SK-N-SH (cell line): ENCODE results near the gene PRF1. TPM values are rescaled to one million over a fixed set of nuclear protein-coding genes. Genes with fewer than 3 reads are reported as not detected.

Experiments
- CTCF ChIA-PET: fragments of 300-600, 350-600 bp; formaldehyde crosslinking; extraction: SDS; loops from one replicate; lab custom pipeline; 2021; lab: Yijun Ruan, JAX
- POLR2A ChIA-PET: fragments of 350-600 bp; sonication (Branson Sonifier 250); formaldehyde crosslinking; extraction: SDS; loops from one replicate; lab custom pipeline; 2020; ENCODE audit warnings: antibody characterized with exemption, inconsistent platforms; lab: Yijun Ruan, JAX
- DNase-seq: peaks from one replicate; pipeline ENCODE4 v3.0.0; 2012
- H2AFZ ChIP-seq: fragments of 200-600 bp; sonication (generic); 2 replicates; pipeline ENCODE4 v1.8.1; 2016; ENCODE audit warnings: antibody characterized with exemption, mild to moderate bottlenecking, low read depth
- H3F3A ChIP-seq: fragments of 200-600 bp; sonication (generic); replicated peaks from 2 replicates; pipeline ENCODE3; 2016; ENCODE audit warnings: antibody characterized with exemption, mild to moderate bottlenecking; ENCODE audit not compliant: insufficient read depth
- H3K27ac ChIP-seq, 2 experiments: fragments of 200-500 bp in 1 of 2; fragments of 200-600 bp in 1 of 2; sonication (Bioruptor generic) in 1 of 2; sonication (generic), shearing (Covaris generic) in 1 of 2; 2 replicates each; pipeline versions ENCODE4 v1.5.1 to v1.6.1; 2014 to 2016; ENCODE audit warnings: low read depth in 2 of 2, inconsistent platforms in 1 of 2, low read length in 1 of 2, mild to moderate bottlenecking in 1 of 2, mixed read lengths in 1 of 2
- H3K27me3 ChIP-seq: fragments of 200-600 bp; sonication (generic), shearing (Covaris generic); 2 replicates; pipeline ENCODE4 v1.6.1; 2016; ENCODE audit warnings: mixed run types; ENCODE audit not compliant: insufficient read depth
- H3K36me3 ChIP-seq, 2 experiments: fragments of 200-500 bp in 1 of 2; fragments of 200-600 bp in 1 of 2; sonication (Bioruptor generic) in 1 of 2; sonication (generic) in 1 of 2; replicated peaks in 1 of 2; 2 replicates each; pipeline versions ENCODE3 to v1.5.1; 2014 to 2016; ENCODE audit warnings: low read length in 1 of 2, mild to moderate bottlenecking in 1 of 2; ENCODE audit not compliant: insufficient read depth in 2 of 2, control insufficient read depth in 1 of 2
- H3K4me1 ChIP-seq, 2 experiments: fragments of 200-500 bp in 1 of 2; fragments of 200-600 bp in 1 of 2; sonication (Bioruptor generic) in 1 of 2; sonication (generic), shearing (Covaris generic) in 1 of 2; 2 replicates each; pipeline versions ENCODE4 v1.5.1 to v1.6.1; 2014 to 2016; ENCODE audit warnings: low read depth in 1 of 2, low read length in 1 of 2, mixed run types in 1 of 2; ENCODE audit not compliant: insufficient read depth in 2 of 2, control insufficient read depth in 1 of 2
- H3K4me2 ChIP-seq: fragments of 200-600 bp; sonication (generic), shearing (Covaris generic); 2 replicates; pipeline ENCODE4 v1.6.1; 2017; ENCODE audit warnings: mixed run types
- H3K4me3 ChIP-seq, 2 experiments: fragments of 200-500 bp in 1 of 2; fragments of 200-600 bp in 1 of 2; sonication (Bioruptor generic) in 1 of 2; sonication (generic), shearing (Covaris generic) in 1 of 2; 2 replicates each; pipeline versions ENCODE4 v1.5.1 to v1.8.1; 2014 to 2016; ENCODE audit warnings: low read depth in 2 of 2, inconsistent platforms in 1 of 2, low read length in 1 of 2, mild to moderate bottlenecking in 1 of 2, mixed read lengths in 1 of 2, moderate library complexity in 1 of 2
- H3K79me2 ChIP-seq: fragments of 200-600 bp; sonication (generic); 2 replicates; pipeline ENCODE4 v1.8.1; 2017; ENCODE audit warnings: mild to moderate bottlenecking; ENCODE audit not compliant: insufficient read depth
- H3K9ac ChIP-seq: fragments of 200-600 bp; sonication (generic); 2 replicates; pipeline ENCODE4 v1.6.1; 2017; ENCODE audit warnings: mixed run types
- H3K9me2 ChIP-seq: fragments of 200-600 bp; sonication (generic); 2 replicates; pipeline ENCODE4 v1.6.1; 2017; ENCODE audit warnings: mixed run types
- H3K9me3 ChIP-seq: fragments of 200-600 bp; sonication (generic); 2 replicates; pipeline ENCODE4 v1.6.1; 2017; ENCODE audit warnings: mixed run types, mild to moderate bottlenecking, moderate library complexity
- H4K20me1 ChIP-seq: fragments of 200-600 bp; sonication (generic); 2 replicates; pipeline ENCODE4 v1.6.1; 2017; ENCODE audit warnings: mild to moderate bottlenecking, mixed run types; ENCODE audit not compliant: insufficient read depth
- CHD2 ChIP-seq: fragments of 150-350 bp; IDR thresholded peaks from 2 replicates; pipeline ENCODE4 v1.6.1; 2018; ENCODE audit warnings: low read length; ENCODE audit not compliant: partially characterized antibody
- ELF1 ChIP-seq: IDR thresholded peaks from 2 replicates; pipeline ENCODE4 v1.4.0; 2012
- EP300 ChIP-seq, 2 experiments: IDR thresholded peaks; 2 replicates each; pipeline versions ENCODE4 v1.4.0 to v1.6.1; 2012; ENCODE audit warnings: borderline replicate concordance in 1 of 2, low read depth in 1 of 2, low read length in 1 of 2
- EZH2phosphoT487 ChIP-seq: fragments of 200-600 bp; sonication (generic); IDR thresholded peaks from 2 replicates; pipeline ENCODE4 v1.6.1; 2017; ENCODE audit warnings: low read depth, mixed run types, mild to moderate bottlenecking, antibody characterized with exemption, moderate library complexity, borderline replicate concordance
- FOSL2 ChIP-seq: IDR thresholded peaks from 2 replicates; pipeline ENCODE4 v1.4.0; 2012; ENCODE audit warnings: low read depth, mild to moderate bottlenecking, moderate library complexity, borderline replicate concordance
- FOXJ3 ChIP-seq: sonication (generic); formaldehyde crosslinking; IDR thresholded peaks from 2 replicates; pipeline ENCODE4 v1.5.1; 2020; ENCODE audit warnings: mild to moderate bottlenecking, missing genetic modification reagents
- FOXM1 ChIP-seq: IDR thresholded peaks from 2 replicates; pipeline ENCODE4 v1.4.0; 2012; ENCODE audit warnings: low read depth, mild to moderate bottlenecking
- GATA2 ChIP-seq: sonication (generic); formaldehyde crosslinking; IDR thresholded peaks from 2 replicates; pipeline ENCODE4 v1.5.0; 2020; ENCODE audit warnings: mild to moderate bottlenecking, missing genetic modification reagents
- POLR2AphosphoS5 ChIP-seq: IDR thresholded peaks from 2 replicates; pipeline ENCODE4 v1.6.1; 2012; ENCODE audit warnings: low read depth, low read length
- RAD21 ChIP-seq: IDR thresholded peaks from 2 replicates; pipeline ENCODE4 v1.6.1; 2012; ENCODE audit warnings: mild to moderate bottlenecking, low read length
- RXRA ChIP-seq: IDR thresholded peaks from 2 replicates; pipeline ENCODE4 v1.4.0; 2012; ENCODE audit warnings: low read depth, mild to moderate bottlenecking, borderline replicate concordance
- SIN3A ChIP-seq: IDR thresholded peaks from 2 replicates; pipeline ENCODE4 v1.6.1; 2012; ENCODE audit warnings: low read depth, mild to moderate bottlenecking, low read length, moderate library complexity, borderline replicate concordance
- SMC3 ChIP-seq: IDR thresholded peaks from 2 replicates; pipeline ENCODE4 v1.6.1; 2012; ENCODE audit warnings: low read depth, low read length, improper control_type of control experiment
- TEAD4 ChIP-seq: IDR thresholded peaks from 2 replicates; pipeline ENCODE4 v1.4.0; 2012; ENCODE audit warnings: mild to moderate bottlenecking, borderline replicate concordance; ENCODE audit not compliant: insufficient read depth
- USF2 ChIP-seq: fragments of 150-350 bp; IDR thresholded peaks from 2 replicates; pipeline ENCODE4 v1.6.1; 2017; ENCODE audit warnings: antibody characterized with exemption, low read length, low read depth, borderline replicate concordance
- WGBS: methylation state at CpG from one replicate; pipeline ENCODE4 v1.1.6; 2017; ENCODE audit warnings: low lambda C conversion rate; 5-methylcytosine and 5-hydroxymethylcytosine counted together
- polyA plus RNA-seq, 3 experiments: library from polyadenylated mRNA; depleted of rRNA; stranded (reverse); fragments of >200 nt; gene quantifications; 2 replicates each; pipeline ENCODE4 v1.2.3, GENCODE V29; 2012
- TF ChIP-seq, protein P1 (sequence below): fragments of 150-350 bp; IDR thresholded peaks from 2 replicates; pipeline ENCODE4 v1.6.1; 2016; ENCODE audit warnings: mild to moderate bottlenecking, low read depth, low read length
- TF ChIP-seq, protein P2 (sequence below): IDR thresholded peaks from 2 replicates; pipeline ENCODE4; 2012
- TF ChIP-seq, protein P3 (sequence below): IDR thresholded peaks from 2 replicates; pipeline ENCODE4 v1.6.1; 2012; ENCODE audit warnings: mild to moderate bottlenecking, low read depth, low read length, moderate library complexity
- TF ChIP-seq, protein P4 (sequence below): fragments of 200-600 bp; sonication (generic); IDR thresholded peaks from 2 replicates; pipeline ENCODE4 v1.6.1; 2017; ENCODE audit warnings: antibody characterized with exemption, mild to moderate bottlenecking, moderate library complexity

PRF1 gene
- polyA plus RNA-seq, 1 of the 3 experiments (the other 2 are of a cell fraction): not detected

DNA sequence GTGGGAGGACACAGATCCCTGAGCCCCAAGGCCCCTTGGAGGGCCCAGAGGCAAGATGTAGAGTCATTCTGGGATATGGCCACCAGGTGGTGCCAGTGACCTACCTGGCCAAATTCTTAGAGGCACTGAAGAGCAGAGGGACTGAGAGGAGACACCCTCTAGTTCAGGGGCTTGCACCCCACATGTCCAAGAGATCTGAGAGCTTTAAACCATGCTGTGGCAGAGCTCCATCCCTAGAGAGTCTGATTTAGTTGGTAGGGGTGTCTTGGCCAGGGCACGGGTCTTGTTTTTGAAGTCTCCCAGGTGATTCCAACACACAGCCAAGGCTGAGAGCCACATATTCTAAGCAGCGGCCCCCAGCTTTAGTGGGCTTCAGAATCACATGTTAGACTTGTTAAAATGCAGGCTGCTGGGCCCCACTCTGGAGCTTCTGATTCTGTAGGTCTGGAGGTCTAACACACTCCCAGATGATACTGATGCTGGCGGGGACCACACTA, 52.5 kb downstream of the PRF1 start (continued):
- TF ChIP-seq RXRA (no peak), RAD21 (peak; percentile 98), EZH2phosphoT487 (no peak), FOSL2 (no peak), SMC3 (peak; percentile 97), CHD2 (no peak)
- TF ChIP-seq, protein P1, sequence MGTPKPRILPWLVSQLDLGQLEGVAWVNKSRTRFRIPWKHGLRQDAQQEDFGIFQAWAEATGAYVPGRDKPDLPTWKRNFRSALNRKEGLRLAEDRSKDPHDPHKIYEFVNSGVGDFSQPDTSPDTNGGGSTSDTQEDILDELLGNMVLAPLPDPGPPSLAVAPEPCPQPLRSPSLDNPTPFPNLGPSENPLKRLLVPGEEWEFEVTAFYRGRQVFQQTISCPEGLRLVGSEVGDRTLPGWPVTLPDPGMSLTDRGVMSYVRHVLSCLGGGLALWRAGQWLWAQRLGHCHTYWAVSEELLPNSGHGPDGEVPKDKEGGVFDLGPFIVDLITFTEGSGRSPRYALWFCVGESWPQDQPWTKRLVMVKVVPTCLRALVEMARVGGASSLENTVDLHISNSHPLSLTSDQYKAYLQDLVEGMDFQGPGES: no peak

- Histone ChIP-seq H3K9me3 (no peaks in the 10 kb centered on the region), H3K27me3 (0 out of 2 replicates have a peak, but pooled peaks cover under 1% of the 10 kb centered on the region), H3F3A (no peaks in the 10 kb centered on the region), H3K4me1 (peaks cover 3 to 5% of the 10 kb centered on the region in 2 experiments; a peak in 2 of 4 replicates), H3K4me2 (no peak overlapping the region), H3K79me2 (no peaks in the 10 kb centered on the region), H3K9me2 (no peaks in the 10 kb centered on the region), H3K27ac (no peak overlapping the region), H3K4me3 (no peak overlapping the region; a peak in 1 of 4 replicates), H3K9ac (no peak overlapping the region), H4K20me1 (no peaks in the 10 kb centered on the region), H3K36me3 (no peaks in the 10 kb centered on the region), H2AFZ (no peak overlapping the region)
- POLR2A ChIA-PET: no interaction called here
- 73% methylated on average over 12 of the region's 12 CpGs for WGBS
- TF ChIP-seq USF2: no peak
- TF ChIP-seq, protein P2, sequence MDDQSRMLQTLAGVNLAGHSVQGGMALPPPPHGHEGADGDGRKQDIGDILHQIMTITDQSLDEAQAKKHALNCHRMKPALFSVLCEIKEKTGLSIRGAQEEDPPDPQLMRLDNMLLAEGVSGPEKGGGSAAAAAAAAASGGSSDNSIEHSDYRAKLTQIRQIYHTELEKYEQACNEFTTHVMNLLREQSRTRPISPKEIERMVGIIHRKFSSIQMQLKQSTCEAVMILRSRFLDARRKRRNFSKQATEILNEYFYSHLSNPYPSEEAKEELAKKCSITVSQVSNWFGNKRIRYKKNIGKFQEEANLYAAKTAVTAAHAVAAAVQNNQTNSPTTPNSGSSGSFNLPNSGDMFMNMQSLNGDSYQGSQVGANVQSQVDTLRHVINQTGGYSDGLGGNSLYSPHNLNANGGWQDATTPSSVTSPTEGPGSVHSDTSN: no peak
- no peak for TF ChIP-seq EP300 (IDR thresholded peaks at IDR 0.05; ENCODE audit: borderline replicate concordance in 1 of 2, low read depth in 1 of 2, low read length in 1 of 2)
- no peak for TF ChIP-seq CHD2
- TF ChIP-seq, protein P3, sequence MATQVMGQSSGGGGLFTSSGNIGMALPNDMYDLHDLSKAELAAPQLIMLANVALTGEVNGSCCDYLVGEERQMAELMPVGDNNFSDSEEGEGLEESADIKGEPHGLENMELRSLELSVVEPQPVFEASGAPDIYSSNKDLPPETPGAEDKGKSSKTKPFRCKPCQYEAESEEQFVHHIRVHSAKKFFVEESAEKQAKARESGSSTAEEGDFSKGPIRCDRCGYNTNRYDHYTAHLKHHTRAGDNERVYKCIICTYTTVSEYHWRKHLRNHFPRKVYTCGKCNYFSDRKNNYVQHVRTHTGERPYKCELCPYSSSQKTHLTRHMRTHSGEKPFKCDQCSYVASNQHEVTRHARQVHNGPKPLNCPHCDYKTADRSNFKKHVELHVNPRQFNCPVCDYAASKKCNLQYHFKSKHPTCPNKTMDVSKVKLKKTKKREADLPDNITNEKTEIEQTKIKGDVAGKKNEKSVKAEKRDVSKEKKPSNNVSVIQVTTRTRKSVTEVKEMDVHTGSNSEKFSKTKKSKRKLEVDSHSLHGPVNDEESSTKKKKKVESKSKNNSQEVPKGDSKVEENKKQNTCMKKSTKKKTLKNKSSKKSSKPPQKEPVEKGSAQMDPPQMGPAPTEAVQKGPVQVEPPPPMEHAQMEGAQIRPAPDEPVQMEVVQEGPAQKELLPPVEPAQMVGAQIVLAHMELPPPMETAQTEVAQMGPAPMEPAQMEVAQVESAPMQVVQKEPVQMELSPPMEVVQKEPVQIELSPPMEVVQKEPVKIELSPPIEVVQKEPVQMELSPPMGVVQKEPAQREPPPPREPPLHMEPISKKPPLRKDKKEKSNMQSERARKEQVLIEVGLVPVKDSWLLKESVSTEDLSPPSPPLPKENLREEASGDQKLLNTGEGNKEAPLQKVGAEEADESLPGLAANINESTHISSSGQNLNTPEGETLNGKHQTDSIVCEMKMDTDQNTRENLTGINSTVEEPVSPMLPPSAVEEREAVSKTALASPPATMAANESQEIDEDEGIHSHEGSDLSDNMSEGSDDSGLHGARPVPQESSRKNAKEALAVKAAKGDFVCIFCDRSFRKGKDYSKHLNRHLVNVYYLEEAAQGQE: no peak
- TF ChIP-seq TEAD4: no peak
- no peak for TF ChIP-seq POLR2AphosphoS5
- TF ChIP-seq GATA2 (CRISPR knock-in tag): no peak
- TF ChIP-seq ELF1: no peak
- TF ChIP-seq, protein P4, sequence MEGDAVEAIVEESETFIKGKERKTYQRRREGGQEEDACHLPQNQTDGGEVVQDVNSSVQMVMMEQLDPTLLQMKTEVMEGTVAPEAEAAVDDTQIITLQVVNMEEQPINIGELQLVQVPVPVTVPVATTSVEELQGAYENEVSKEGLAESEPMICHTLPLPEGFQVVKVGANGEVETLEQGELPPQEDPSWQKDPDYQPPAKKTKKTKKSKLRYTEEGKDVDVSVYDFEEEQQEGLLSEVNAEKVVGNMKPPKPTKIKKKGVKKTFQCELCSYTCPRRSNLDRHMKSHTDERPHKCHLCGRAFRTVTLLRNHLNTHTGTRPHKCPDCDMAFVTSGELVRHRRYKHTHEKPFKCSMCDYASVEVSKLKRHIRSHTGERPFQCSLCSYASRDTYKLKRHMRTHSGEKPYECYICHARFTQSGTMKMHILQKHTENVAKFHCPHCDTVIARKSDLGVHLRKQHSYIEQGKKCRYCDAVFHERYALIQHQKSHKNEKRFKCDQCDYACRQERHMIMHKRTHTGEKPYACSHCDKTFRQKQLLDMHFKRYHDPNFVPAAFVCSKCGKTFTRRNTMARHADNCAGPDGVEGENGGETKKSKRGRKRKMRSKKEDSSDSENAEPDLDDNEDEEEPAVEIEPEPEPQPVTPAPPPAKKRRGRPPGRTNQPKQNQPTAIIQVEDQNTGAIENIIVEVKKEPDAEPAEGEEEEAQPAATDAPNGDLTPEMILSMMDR: no peak
- no peak for TF ChIP-seq FOXM1
- no peak for TF ChIP-seq SIN3A
- TF ChIP-seq RXRA: no peak
- no peak for TF ChIP-seq FOXJ3 (CRISPR knock-in tag)
- CTCF ChIA-PET: interaction anchor here (0.6 to 8.4 kb wide), 42 partner anchors 9 to 354 kb away, joined by 3 to 118 read pairs (median 4); no protein-coding TSS in a partner anchor
- DNase-seq: no peak
Measured at GRCh38 chr10:70549351-70549961, 53.1 kb downstream of the PRF1 start.
